Right ventricle myocardium inferior (tissue), 1 donor: ENCODE data around the gene NPB. TPM values are rescaled to one million over a fixed set of nuclear protein-coding genes. Genes with fewer than 3 reads are reported as not detected.
A peak's percentile ranks its signal among the peaks of the same experiment; 100 is the strongest.

Source experiments
- ATAC-seq: fragments of 200-7000 bp; cut with Tn5 transposase; one replicate; pipeline ENCODE4 v1.9.1; 2020; ENCODE audit warnings: mild to moderate bottlenecking, moderate library complexity
- DNase-seq: peaks from one replicate; pipeline ENCODE4 v3.0.0; 2021; ENCODE audit errors: missing footprints
- intact Hi-C: fragments of 100-400 bp; cut with DNase I; formaldehyde crosslinking; loops from one replicate; pipeline ENCODE4 v1.11.0; 2022
- total RNA-seq: library from RNA; stranded (reverse); fragmentation: NEBNext Ultra II Directional; extraction: Animal tissue kit (Norgen Biotek cat#: 25700); gene quantifications from one replicate; pipeline ENCODE4 v1.2.1, GENCODE V29; 2021
- donor health status: DM: no; HTN: yes; CAD: no; lungs with severe emphysema.

NPB gene
- total RNA-seq, 1 donor from 2014 or later, result 0.38 TPM

DNA sequence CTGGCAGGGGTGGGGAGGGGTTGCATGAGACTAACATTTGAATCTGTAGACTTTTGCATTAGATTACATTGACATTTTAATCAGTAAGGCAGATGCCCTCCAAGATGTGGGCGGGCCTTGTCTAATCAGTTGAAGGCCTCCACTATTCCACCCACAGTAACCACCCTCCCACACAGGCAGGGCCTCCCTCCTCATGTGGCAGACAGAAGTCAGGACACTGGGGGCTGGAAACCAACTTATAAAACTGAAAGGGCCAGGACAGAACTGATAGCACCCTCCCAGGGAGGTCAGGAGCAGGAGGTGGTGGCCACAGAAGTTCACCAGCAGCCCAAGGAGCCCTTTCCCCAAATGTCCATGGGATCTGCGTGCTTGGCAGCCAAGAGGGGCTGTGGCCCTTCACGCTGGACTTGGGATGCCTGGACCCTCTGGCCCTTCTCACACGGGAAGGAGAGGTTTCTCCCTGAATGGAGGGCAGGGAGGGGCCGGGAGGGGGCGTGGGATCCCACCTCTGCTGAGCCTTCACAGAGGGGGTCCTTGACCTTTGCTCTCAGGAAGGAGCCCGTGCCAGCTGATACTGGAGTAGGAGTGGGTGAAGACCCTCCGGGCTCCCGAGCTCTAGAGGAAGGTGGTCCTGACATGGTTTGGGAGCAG is 30.4 kb downstream of the NPB start:
- ATAC-seq (no peak), DNase-seq (peak; percentile 47)
- intact Hi-C loops, result no loop called here

DNA sequence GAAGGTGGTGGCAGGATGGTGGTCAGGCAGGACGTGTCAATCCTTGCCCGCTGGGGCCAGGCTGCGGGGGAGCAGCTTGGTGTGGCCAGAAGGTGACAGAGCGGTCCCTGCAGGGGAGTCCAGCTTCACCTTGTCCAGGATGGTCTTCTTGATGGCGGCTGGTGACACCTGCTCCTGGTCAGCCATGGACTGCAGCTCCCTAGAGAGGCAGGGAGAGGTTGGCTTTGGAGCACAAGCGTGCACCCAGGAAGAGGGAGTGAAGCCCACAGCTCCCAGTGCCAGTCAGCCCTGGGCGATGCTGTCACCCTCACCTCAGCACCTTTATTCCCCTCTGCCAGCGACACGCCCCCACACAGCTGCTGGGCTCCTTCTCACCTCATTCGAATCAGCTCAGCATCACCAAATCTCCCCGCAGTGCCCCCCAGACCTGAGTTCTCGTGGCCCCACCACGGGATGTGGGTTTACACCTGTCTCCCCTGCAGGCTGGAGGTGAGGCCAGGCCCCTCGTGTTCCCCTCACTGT is 31.2 kb downstream of the NPB start:
- DNase-seq (peak; percentile 21), ATAC-seq (no peak)
- intact Hi-C loops, result no loop called here

DNA sequence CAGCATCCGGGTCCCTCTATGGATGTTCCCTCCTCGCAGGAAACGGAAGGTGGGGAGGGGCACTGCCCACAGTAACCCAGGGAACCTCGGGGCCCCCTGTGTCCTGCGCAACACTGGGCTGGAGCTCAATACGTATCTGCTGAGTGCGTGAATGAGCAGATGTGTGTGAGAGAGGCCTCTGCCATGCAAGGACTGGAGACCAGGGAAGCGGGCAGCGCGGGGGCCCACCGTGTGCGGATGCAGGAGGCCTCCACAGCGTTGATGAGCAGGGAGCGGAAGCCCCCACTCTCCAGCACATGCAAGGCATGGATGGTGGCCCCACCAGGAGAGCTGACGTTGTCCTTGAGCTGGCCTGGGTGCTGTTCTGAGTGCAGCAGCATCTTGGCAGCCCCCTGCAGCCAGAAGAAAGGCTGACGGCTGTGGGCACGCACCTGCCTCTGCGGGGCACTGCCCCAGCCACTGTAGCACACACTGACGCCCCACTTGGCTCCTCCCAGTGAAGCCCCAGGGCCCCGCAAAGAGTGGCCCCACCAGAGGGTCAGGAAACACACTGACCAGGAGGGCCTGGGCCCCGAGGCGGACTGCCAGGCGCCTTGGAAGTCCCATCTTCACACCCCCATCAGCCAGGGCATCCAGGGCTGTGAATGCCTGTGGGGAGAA is 32.2 kb downstream of the NPB start:
- intact Hi-C loops, result no loop called here
- peak; percentile 53 for DNase-seq
- no peak for ATAC-seq

DNA sequence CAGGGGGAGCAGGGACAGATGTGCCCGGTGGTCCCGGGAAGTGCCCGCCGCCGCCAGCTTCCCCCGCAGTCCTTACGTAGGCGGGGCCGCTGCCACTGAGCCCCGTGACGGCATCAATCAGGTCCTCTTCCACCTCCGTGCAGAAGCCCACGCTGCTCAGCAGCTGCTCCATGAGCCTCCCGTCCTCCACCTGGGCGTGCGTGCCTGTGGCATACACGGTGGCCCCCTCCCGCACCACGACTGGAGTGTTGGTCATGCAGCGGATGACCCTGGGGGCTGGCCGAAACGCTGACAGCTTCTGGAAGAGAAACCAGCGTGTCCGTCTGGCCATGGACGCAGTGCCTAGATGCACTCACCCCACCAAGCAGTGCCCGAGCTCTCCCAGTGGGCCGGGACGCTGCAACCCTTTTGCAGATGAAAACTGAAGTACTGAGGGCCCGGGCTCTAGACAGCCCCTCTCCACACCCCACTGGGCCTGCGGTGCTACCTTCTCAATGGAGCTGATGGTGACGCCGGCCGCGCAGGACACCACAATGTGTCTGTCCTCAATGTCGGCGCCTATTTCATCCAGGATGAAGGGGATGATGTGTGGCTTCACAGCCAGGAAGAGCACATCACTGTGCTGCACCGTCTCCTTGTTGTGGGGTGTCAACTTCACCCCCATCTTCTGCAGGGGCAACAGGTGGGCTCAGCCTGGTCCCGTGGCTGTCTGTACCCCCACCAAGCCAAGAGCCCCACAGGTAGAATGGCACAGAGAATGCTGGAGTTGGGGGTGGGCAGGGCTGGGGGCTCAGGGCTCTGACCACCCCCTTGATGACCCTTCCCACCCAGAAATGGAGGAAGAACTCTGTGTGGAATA is 33.0 kb downstream of the NPB start:
- ATAC-seq (no peak), DNase-seq (peak; percentile 67)
- intact Hi-C loops, result no loop called here

DNA sequence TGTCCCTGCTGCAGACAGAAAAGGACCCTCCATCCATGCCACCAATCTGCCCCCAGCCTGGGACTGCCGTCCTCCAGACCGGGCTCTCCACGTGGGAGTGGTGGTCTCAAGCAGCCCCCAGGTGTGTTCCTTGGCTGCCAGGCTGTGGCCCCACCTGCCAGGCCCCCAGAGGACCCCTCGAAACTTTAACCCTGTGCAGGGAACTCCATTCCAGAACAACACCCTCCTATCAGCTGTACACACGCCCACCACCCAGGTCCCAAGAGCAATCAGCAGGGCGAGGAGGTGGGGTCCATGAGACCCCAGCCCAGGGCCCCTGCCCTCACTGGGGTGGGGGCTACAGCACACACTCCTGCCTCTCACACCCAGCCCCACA is 33.7 kb downstream of the NPB start:
- intact Hi-C loops, result no loop called here
- ATAC-seq (no peak), DNase-seq (peak; percentile 31)

DNA sequence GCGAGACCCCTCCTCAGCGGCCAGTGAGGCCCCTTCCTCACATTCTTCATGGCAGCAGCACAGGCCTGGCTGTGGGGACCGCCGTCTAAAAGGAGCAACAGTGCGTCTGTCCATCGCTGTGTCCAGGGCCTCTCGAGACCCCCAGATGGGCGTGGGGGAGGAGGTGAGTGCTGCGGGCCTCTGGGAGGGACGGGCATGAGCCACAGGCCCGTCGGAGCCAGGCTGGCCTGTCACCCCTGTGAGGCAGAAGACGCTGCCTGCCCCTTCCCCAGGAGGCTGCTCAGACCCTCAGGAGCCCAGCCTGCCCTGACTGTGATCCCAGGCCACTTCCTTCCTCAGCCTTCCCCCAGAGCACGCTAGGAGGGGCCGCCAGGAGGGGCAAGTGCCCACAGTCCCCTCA is 37.2 kb downstream of the NPB start:
- ATAC-seq, result no peak
- DNase-seq, result peak; percentile 28

DNA sequence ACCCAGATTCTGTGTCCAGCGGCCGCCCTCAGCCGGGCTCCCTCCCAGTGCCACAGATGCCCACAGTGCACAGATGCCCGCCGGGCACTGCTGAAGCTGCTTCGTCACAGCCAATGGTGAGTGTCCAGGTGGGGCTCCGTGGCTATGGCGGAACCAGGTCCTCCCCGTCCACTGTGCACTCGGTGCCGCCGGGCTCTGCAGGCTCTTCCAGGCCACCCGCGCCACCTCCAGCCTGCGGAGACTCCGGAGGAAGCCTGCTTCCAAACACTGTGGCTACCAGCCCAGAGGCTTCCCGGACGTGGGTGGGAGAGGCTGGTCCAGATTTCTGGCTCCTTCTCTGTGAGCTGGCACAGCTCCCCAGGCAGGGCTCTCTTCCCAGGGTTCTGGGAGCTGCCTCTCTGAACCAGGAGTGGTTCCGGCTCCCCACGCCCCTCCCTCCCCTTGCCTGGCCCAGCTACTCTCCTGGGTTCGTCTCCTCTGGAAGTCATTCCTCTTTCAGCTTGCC is 37.9 kb downstream of the NPB start:
- DNase-seq (peak; percentile 83), ATAC-seq (peak; percentile 57)
- intact Hi-C loops, result loop anchor here (5.0 kb wide), 1 partner anchor 118 kb away; no protein-coding TSS in a partner anchor

More for the DNA sequence above, 37.2 kb downstream of the NPB start:
- intact Hi-C loops, result no loop called here

DNA sequence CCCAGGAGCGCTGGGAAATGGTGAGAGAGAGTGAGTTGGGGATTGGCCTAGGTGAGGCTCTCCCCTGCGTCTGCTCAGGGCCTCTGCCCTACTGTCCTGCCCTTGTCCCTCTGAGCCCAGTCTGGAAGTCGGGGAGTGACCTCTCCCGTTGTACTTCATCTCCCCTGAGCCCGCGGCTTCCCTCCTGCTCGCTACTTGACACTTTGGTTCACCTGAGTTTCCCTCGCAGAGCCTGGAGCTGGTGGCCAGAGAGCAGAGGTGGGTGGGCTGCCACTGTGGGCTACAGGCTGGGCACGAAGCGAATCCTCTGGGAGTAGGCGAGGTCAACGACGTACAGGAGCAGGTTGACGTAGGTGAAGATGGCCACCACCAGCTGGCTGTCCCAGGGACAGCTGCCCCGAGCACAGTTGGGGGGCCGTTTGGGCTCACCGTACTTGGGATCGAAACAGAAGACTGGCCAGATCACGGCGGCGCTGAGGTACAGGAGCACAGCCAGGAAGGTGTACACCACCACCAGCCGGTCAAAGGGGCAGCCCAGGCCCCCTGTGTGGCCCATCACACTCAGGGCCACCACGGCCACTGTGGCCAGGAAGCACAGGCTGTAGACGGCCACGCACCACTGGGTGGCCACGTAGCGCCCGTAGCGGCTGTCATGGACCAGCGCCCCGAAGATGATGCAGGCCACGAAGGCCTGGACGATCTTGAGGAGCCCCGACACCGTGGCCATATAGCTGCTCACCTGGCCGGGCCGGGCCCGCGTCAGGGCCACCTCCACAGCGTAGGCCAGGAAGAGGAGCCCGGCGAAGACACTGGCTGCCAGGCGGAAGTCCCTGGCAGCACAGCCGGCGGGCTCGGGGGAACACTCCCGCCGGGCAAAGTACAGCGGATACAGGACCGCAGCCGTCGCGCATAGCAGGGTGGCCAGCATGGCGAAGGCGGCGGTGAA is 38.8 kb downstream of the NPB start:
- intact Hi-C loops, result loop anchor here (5.0 kb wide), 1 partner anchor 119 kb away; no protein-coding TSS in a partner anchor
- ATAC-seq, result no peak
- peak; percentile 61 for DNase-seq

DNA sequence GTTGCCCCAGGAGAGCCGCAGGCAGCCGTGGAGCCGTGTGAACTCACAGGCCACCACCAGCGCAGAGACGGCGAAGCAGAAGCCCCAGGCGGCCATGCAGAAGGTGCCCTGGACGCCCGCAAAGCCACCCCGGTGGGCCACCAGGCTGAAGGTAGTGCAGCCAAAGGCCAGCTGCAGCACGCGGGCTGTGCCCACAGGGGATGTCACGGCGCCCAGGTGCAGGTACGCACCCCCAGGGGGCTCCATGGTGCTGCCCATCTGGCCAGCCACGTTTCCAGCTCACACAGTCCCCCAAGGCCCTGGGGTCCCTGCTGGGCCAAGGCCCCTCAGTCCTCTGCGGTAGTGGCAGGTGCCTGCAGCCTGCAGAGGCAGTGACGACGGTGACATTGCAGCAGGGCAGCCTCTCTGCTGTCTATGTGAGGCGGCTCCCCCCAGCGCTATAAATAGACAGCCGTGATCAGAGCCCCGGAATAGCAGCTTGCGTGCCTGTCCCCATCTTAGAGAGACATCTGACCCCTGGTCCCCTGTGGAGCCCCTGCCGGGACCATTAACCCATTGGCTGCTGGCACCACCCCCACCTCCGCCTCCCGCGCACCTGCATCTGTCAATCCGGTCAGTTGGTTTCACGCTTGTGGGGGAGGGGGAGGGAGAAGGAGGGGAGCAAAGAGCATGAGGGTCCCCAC is 39.6 kb downstream of the NPB start:
- peak; percentile 26 for ATAC-seq
- intact Hi-C loops, result loop anchor here (5.0 kb wide), 1 partner anchor 119 kb away; no protein-coding TSS in a partner anchor
- DNase-seq, result peak; percentile 73

DNA sequence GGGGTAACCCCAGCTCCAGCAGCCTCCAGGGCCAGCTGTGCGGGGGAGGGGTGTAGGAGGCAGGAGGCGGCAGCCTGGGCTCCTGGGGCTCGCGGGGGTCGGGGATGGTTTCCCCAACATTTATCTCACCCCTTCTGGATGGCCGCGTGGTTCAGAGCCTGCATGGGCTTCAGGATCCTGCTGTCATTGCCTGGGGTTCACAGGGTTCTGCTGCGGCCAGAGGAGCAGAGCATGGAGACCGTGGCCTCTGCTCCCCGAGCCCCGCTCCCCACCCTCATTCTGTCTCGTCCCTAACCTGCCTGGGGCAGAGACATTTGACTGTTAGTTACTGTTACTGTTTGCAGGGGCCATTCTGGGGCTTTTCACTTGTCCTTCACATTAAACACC is 40.1 kb downstream of the NPB start:
- DNase-seq (no peak), ATAC-seq (no peak)
- intact Hi-C loops, result loop anchor here (5.0 kb wide), 1 partner anchor 120 kb away; no protein-coding TSS in a partner anchor

DNA sequence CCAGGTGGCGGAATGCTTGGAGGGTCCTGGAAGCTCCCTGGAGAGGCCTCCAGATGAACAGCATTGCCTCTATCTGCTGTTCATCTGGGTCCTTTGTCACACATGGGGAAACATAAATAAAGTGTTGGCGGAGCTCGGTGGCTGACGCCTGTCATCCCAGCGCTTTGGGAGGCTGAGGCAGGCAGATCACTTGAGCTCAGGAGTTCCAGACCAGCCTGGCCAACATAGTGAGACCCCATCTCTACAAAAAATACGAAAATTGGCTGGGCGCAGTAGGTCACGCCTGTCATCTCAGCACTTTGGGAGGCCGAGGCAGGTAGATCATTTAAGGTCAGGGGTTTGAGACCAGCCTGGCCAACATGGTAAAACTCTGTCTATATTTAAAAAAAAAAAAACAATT is 42.8 kb downstream of the NPB start:
- ATAC-seq (no peak), DNase-seq (no peak)
- intact Hi-C loops, result loop anchor here (5.0 kb wide), 1 partner anchor 123 kb away; no protein-coding TSS in a partner anchor

DNA sequence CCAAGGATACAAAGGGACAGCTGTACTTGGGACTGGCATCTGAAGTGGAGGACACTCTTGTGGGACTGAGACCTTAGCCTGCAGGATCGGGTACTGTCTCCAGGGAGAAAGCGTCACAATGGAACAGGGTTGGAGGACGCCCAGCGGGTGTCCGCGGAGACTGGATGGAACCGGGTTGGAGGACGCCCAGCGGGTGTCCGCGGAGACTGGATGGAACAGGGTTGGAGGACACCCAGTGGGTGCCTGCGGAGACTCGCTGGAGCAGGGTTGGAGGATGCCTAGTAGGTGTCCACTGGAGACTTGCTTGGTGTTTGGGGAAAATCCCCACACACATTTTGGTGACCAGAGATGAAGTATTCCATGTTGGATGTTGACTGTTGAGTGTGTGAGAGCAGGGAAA is 45.2 kb downstream of the NPB start, which contains the start of gene MYADML2:
Gene MYADML2, minus strand, starts transcription at position 45 of the 400 bp plus-strand sequence. CDS start 5,492 bp downstream, outside the sequence.
- DNase-seq (no peak), ATAC-seq (no peak)

DNA sequence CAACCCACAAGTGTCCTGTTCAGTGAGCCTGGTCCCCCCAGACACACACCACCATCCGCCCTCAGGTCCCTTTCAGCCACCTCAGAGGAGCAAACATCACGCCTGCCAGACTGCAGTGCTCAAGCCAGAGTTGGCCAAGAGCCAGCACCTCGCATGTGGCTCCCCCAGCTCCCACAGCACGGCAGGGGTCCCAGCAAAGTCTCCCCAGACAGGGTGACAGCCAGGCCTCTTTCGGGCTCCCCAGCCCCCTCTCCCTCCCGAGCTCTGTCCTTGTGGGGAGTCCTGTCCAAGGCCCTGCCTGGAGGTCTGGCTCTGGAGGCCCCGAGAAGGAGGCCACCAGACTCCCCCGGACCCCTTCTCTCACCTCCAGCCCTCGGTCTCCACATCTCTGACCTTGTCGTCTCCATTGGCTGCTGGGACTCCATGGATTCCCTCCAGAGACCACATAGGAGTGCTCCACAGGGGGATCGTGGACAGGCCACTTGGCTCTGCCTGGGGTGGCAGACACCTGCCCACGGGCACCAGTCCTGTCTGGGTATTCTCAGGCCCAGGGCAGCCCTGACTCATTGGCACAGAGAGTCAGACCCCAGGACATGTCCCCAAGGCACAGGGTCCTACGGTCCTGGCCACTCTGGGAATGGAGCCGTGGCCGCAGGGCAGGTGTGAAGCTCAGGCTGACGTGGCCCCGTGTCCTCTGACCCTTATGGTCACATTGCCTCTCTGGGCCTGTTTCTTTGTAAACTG is 46.8 kb downstream of the NPB start:
- peak; percentile 31 for DNase-seq
- peak; percentile 30 for ATAC-seq
- intact Hi-C loops, result no loop called here

More for the DNA sequence above, 45.2 kb downstream of the NPB start, which contains the start of gene MYADML2:
- intact Hi-C loops, result no loop called here

DNA sequence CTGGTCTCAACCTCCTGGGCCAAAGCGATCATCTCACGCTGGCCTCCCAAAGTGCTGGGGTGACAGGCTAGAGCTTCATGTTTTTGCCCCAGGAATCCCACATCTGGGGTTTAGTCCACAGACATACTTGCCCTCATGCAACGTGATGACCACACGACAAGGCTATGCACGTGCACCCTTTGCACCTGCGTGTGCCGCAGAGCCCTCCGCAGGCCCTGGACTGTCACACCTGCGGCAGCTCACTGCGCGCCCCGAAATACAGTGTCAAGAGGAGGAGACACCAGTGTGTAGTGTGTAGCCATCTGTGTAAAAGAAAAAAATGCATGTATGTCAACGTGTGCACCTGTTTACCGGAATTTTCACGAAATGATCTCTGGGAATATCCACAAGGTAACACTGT is 48.5 kb downstream of the NPB start:
- DNase-seq (no peak), ATAC-seq (no peak)
- intact Hi-C loops, result no loop called here

DNA sequence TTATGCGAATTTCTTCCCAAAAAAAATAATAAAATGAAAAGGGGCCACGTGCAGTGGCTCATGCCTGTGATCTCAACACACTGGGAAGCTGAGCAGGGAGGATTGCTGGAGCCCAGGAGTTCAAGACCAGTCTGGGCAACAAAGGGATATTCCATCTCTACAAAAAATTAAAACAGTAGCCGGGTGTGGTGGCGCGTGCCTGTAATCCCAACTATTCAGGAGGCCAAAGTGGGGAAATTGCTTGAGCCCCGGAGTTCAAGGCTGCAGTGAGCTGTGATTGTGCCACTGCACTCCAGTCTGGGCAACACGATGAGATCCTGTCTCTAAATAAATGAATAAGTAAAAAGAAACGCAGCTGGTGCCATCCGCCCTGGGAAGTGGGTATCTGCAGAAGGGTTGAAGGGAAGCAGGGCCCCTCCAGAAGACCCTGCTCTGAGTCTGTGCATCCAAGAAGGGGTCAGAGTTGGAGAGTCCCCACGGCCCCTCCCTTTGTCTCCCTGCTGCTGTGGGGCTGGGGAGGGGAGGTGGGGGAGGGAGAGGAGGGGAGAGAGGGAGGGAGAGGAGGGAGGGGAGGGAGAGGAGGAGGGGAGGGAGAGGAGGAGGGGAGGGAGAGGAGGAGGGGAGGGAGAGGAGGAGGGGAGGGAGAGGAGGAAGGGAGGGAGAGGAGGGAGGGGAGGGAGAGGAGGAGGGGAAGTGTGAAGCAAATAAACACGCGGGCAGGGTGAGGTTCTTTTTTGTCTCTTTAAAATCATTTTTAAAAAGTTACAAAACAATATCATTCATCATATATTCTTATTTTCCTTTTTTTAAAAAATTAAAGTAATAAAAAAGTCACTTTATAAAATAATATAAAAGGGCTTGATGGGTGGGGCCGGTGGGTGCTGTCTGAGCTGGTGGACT is 50.0 kb downstream of the NPB start:
- ATAC-seq (no peak), DNase-seq (no peak)
- intact Hi-C loops, result no loop called here
